HepG2 (cell line): Measurements from ENCODE around the gene DIABLO. TPM values are rescaled to one million over a fixed set of nuclear protein-coding genes. Genes with fewer than 3 reads are reported as not detected.

Experiments used
- GLI4 ChIP-seq: sonication (generic); formaldehyde crosslinking; IDR thresholded peaks from 2 replicates; pipeline ENCODE4 v1.5.1; 2020; ENCODE audit warnings: missing genetic modification reagents, mild to moderate bottlenecking, moderate library complexity, borderline replicate concordance
- GMEB2 ChIP-seq: IDR thresholded peaks from 2 replicates; pipeline ENCODE4 v1.6.1; 2016; ENCODE audit warnings: missing biosample characterization, missing genetic modification reagents, low read depth
- NCOR1 ChIP-seq: fragments of 200-600 bp; sonication (generic); IDR thresholded peaks from 2 replicates; pipeline ENCODE4 v1.7.0; 2017; ENCODE audit warnings: antibody characterized with exemption, low read length, borderline replicate concordance
- SNAPC5 ChIP-seq: sonication (generic); formaldehyde crosslinking; IDR thresholded peaks from 2 replicates; pipeline ENCODE4 v1.8.1; 2023; ENCODE audit warnings: mild to moderate bottlenecking, missing genetic modification reagents, borderline replicate concordance
- TIGD3 ChIP-seq: sonication (generic); formaldehyde crosslinking; IDR thresholded peaks from 2 replicates; pipeline ENCODE4 v1.5.1; 2020; ENCODE audit warnings: mild to moderate bottlenecking, missing genetic modification reagents, borderline replicate concordance
- TOPORS ChIP-seq: sonication (generic); formaldehyde crosslinking; IDR thresholded peaks from 2 replicates; pipeline ENCODE4 v1.8.0; 2023; ENCODE audit warnings: mild to moderate bottlenecking, missing genetic modification reagents
- ZBTB2 ChIP-seq: sonication (generic); formaldehyde crosslinking; IDR thresholded peaks from 2 replicates; pipeline ENCODE4 v1.8.0; 2022; ENCODE audit warnings: low read depth, missing genetic modification reagents
- ZC3H4 ChIP-seq: sonication (generic); formaldehyde crosslinking; IDR thresholded peaks from 2 replicates; pipeline ENCODE4 v1.4.0; 2020; ENCODE audit warnings: missing genetic modification reagents, borderline replicate concordance
- ZFY ChIP-seq: sonication (generic); formaldehyde crosslinking; IDR thresholded peaks from 2 replicates; pipeline ENCODE4 v1.4.0; 2020; ENCODE audit warnings: missing genetic modification reagents
- ZMYM4 ChIP-seq: sonication (generic); formaldehyde crosslinking; IDR thresholded peaks from 2 replicates; pipeline ENCODE4 v1.8.1; 2023; ENCODE audit warnings: mild to moderate bottlenecking, missing genetic modification reagents
- ZNF20 ChIP-seq: sonication (generic); formaldehyde crosslinking; IDR thresholded peaks from 2 replicates; pipeline ENCODE4 v1.4.0; 2020; ENCODE audit warnings: mild to moderate bottlenecking, moderate library complexity, missing genetic modification reagents
- ZNF33B ChIP-seq: sonication (generic); formaldehyde crosslinking; IDR thresholded peaks from 2 replicates; pipeline ENCODE4 v1.5.1; 2020; ENCODE audit warnings: mild to moderate bottlenecking, missing genetic modification reagents
- ZNF710 ChIP-seq: sonication (generic); formaldehyde crosslinking; IDR thresholded peaks from 2 replicates; pipeline ENCODE4 v1.5.0; 2020; ENCODE audit warnings: mild to moderate bottlenecking, missing genetic modification reagents, borderline replicate concordance
- polyA plus RNA-seq, 8 experiments: library from polyadenylated mRNA; depleted of rRNA in 3 of 8; stranded (reverse) in 7 of 8; unstranded in 1 of 8; fragments of >200 nt; fragmentation: Illumina TruSeq in 4 of 8; extraction: Trizol in 4 of 8; gene quantifications; 2 replicates each; pipeline versions ENCODE4 v1.2.1 to v1.2.3, GENCODE V29; 2011 to 2016; ENCODE audit warnings: low read depth in 4 of 8, missing spikeins in 1 of 8, mixed read lengths in 1 of 8; ENCODE audit not compliant: insufficient read depth in 1 of 8
- total RNA-seq, 5 experiments: library from RNA; depleted of rRNA; stranded (reverse); fragments of >200 nt; fragmentation: Illumina TruSeq; extraction: Trizol; gene quantifications; 2 replicates each; pipeline ENCODE4 v1.2.3, GENCODE V29; 2016; ENCODE audit warnings: low read depth in 1 of 5

DIABLO gene
- total and polyA plus RNA-seq, 2 of the 13 experiments (the other 11 are each of a cell fraction or from before 2014, with no cell fraction given): 20.7 to 70.9 TPM

- TF ChIP-seq TIGD3 (no peak), TOPORS (CRISPR knock-in tag) (peak; percentile 84; the same call in 1 of the 2 replicates), ZC3H4 (no peak), ZNF33B (CRISPR knock-in tag) (no peak; the same call in 1 of the 2 replicates), ZNF710 (no peak), GMEB2 (CRISPR knock-in tag) (peak; percentile 98), GLI4 (CRISPR knock-in tag) (no peak; the same call in 1 of the 2 replicates), NCOR1 (no peak; the same call in 1 of the 2 replicates), ZMYM4 (CRISPR knock-in tag) (peak; percentile 81), ZBTB2 (peak; percentile 77; the same call in 1 of the 2 replicates), ZFY (CRISPR knock-in tag) (peak; percentile 60; the same call in 1 of the 2 replicates), SNAPC5 (CRISPR knock-in tag) (no peak), ZNF20 (no peak)
These were observed at the start of gene DIABLO (continued) for GRCh38 chr12:122225683-122226365.
